Measurements from ENCODE around the gene PPDPF. TPM values are rescaled to one million over a fixed set of nuclear protein-coding genes. Genes with fewer than 3 reads are reported as not detected.

The PPDPF gene
- total and polyA plus RNA-seq, 8 donors = 155 to 662 (median 277) TPM

DNA sequence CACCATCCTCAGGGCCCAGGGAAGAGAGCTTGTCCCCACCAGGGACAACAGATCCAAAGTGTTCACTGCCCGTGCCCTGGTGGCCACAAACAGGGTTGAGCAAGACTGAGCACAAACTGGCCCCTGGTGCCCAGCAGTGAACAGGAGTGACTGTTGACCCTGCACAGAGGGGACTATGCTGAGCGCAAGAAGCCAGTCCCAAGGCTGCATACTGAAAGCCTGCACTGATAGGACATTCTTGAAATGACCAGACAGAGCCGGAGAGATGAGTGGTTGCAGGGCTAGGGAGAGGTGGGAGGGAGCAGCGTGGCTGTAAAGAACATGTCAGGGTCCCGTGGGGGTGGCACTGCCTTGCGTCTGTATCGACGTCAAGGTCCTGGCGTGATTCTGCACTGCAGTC is 30.5 kb downstream of the PPDPF start:
- no peak for TF ChIP-seq CTCF (IDR thresholded peaks at IDR 0.05)
- Histone ChIP-seq H3K27ac (no peak overlapping the region), H3K4me3 (no peak overlapping the region), H3K9me3 (no peaks in the 10 kb centered on the region), H3K4me1 (peaks cover 0 to 12% of the 10 kb centered on the region in 2 donors), H3K36me3 (no peaks in the 10 kb centered on the region), H3K27me3 (peaks cover 18 to 95% of the 10 kb centered on the region in 2 donors)
- DNase-seq (no peak), ATAC-seq (no peak)
- intact Hi-C loops (cut with DNase I) = no loop called here

GRCh38 chr20:63552481-63553249 is 32.1 kb downstream of the PPDPF start:
- Histone ChIP-seq H3K36me3 (peaks cover 0 to 4% of the 10 kb centered on the region in 2 donors), H3K9me3 (no peaks in the 10 kb centered on the region), H3K27ac (no peak overlapping the region), H3K27me3 (peaks cover 13 to 79% of the 10 kb centered on the region in 2 donors), H3K4me1 (peaks cover 0 to 12% of the 10 kb centered on the region in 2 donors), H3K4me3 (no peak overlapping the region)
- intact Hi-C loops (cut with DNase I) = no loop called here
- TF ChIP-seq CTCF (IDR thresholded peaks at IDR 0.05) = no peak
- DNase-seq (no peak), ATAC-seq (no peak)

- H3K4me1 ChIP-seq = peaks cover 0 to 12% of the 10 kb centered on the region in 2 donors
- H3K4me3 ChIP-seq = peak overlapping the region; percentile 50 to 59
- peak in 3 of 4 donors; percentile 69 to 91 (median 73) for DNase-seq
- H3K27ac ChIP-seq = peak overlapping the region in 1 of 2 donors; percentile 23
- H3K9me3 ChIP-seq = no peaks in the 10 kb centered on the region
- peak; percentile 89 for ATAC-seq
- H3K36me3 ChIP-seq = peaks cover 0 to 12% of the 10 kb centered on the region in 2 donors
- no peak for TF ChIP-seq CTCF (IDR thresholded peaks at IDR 0.05)
- intact Hi-C loops (cut with DNase I) = no loop called here
- peaks cover 5 to 72% of the 10 kb centered on the region in 2 donors for H3K27me3 ChIP-seq
Observed at GRCh38 chr20:63553251-63553932, 32.8 kb downstream of the PPDPF start.

DNA sequence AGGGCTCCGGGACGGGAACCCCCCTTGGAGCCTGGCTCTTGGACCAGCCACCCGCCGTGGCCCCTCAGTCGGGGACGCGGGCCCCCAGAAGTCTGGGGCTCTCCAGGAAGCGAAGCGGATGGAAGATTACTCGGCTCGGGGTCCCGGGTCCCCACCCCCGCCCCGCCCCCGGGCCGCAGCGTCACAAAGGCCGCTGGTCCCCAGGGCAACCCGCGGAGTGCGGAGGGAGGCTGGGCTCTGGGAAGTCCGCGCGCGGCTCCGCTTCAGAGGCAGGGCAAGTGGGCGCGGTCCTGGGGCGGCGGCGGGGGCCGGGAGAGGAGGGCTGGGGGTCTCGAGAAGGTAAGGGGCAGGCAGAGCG is 33.3 kb downstream of the PPDPF start, which contains the start of gene FNDC11:
Gene FNDC11, plus strand, starts transcription at position 227 of the 358 bp plus-strand sequence. CDS start 1,505 bp downstream, outside the sequence.
- Histone ChIP-seq H3K36me3 (peaks cover 0 to 17% of the 10 kb centered on the region in 2 donors), H3K27me3 (peaks cover under 1 to 67% of the 10 kb centered on the region in 2 donors), H3K4me1 (peaks cover 0 to 12% of the 10 kb centered on the region in 2 donors), H3K9me3 (no peaks in the 10 kb centered on the region), H3K4me3 (peak within 1 kb of the TSS; percentile 50 to 59), H3K27ac (peak within 1 kb of the TSS in 1 of 2 donors; percentile 23)
- intact Hi-C loops (cut with DNase I) = no loop called here
- TF ChIP-seq CTCF (IDR thresholded peaks at IDR 0.05) = no peak
- ATAC-seq = peak; percentile 67
- DNase-seq = peak in 1 of 4 donors; percentile 69
